ENCODE measurements around the gene PGR. TPM values are rescaled to one million over a fixed set of nuclear protein-coding genes. Genes with fewer than 3 reads are reported as not detected.

Gene PGR
- total RNA-seq, 1 experiment from 2014 or later, result not detected

GRCh38 chr11:100991541-100991940 lies 138.1 kb downstream of the PGR start:
- BruUV-seq (replicated peaks), result no TSS peak
- Histone ChIP-seq H3K27me3 (ENCODE audit: control insufficient read depth, insufficient read depth, low read length) (no peaks in the 10 kb centered on the region), H3K9me3 (ENCODE audit: control insufficient read depth, insufficient read depth, low read depth, low read length) (no peaks in the 10 kb centered on the region), H3K4me1 (ENCODE audit: control insufficient read depth, insufficient read depth, low read length) (no peaks in the 10 kb centered on the region), H3K36me3 (ENCODE audit: control insufficient read depth, insufficient read depth, low read length) (no peaks in the 10 kb centered on the region), H3K4me3 (ENCODE audit: low read depth in 2 of 2, low read length in 2 of 2) (no peak overlapping the region), H3K27ac (ENCODE audit: low read length) (no peak overlapping the region)
- TF ChIP-seq REST (IDR thresholded peaks at IDR 0.05; ENCODE audit: insufficient read depth in 1 of 2, low read depth in 2 of 2, low read length in 1 of 2), result no peak
- TF ChIP-seq TCF7L2 (IDR thresholded peaks at IDR 0.05; ENCODE audit: low read depth, low read length), result no peak
- no peak for TF ChIP-seq POLR2AphosphoS5 (IDR thresholded peaks at IDR 0.05; ENCODE audit: low read depth, low read length)
- TF ChIP-seq SIN3A (IDR thresholded peaks at IDR 0.05; ENCODE audit: borderline replicate concordance, insufficient read depth, low read depth, low read length), result no peak
- TF ChIP-seq CTCF (IDR thresholded peaks at IDR 0.05), result no peak
- intact Hi-C loops (cut with micrococcal nuclease; ENCODE audit: unreplicated experiment), result no loop called here
- DNase-seq (ENCODE audit: low read depth, low spot score) (no peak), ATAC-seq (no peak)
- POLR2A ChIA-PET, result no interaction called here
- in situ Hi-C loops (cut with HindIII; ENCODE audit: low pct_unique_long_range_greater_than_20kb, low sequenced_read_pairs), result no loop called here
- CTCF ChIA-PET, result no interaction called here

- Histone ChIP-seq H3K36me3 (ENCODE audit: control insufficient read depth, insufficient read depth, low read length) (no peaks in the 10 kb centered on the region), H3K27me3 (ENCODE audit: control insufficient read depth, insufficient read depth, low read length) (no peaks in the 10 kb centered on the region), H3K9me3 (ENCODE audit: control insufficient read depth, insufficient read depth, low read depth, low read length) (no peaks in the 10 kb centered on the region), H3K4me1 (ENCODE audit: control insufficient read depth, insufficient read depth, low read length) (no peaks in the 10 kb centered on the region), H3K27ac (ENCODE audit: low read length) (no peak overlapping the region), H3K4me3 (ENCODE audit: low read depth in 2 of 2, low read length in 2 of 2) (no peak overlapping the region)
- DNase-seq (ENCODE audit: low read depth, low spot score), result no peak
- intact Hi-C loops (cut with micrococcal nuclease; ENCODE audit: unreplicated experiment), result no loop called here
- in situ Hi-C loops (cut with HindIII; ENCODE audit: low pct_unique_long_range_greater_than_20kb, low sequenced_read_pairs), result no loop called here
- no TSS peak for BruUV-seq (replicated peaks)
- ChIA-PET POLR2A (no interaction called here), CTCF (no interaction called here)
- no peak for ATAC-seq
- no peak for TF ChIP-seq CTCF (IDR thresholded peaks at IDR 0.05)
Observed at GRCh38 chr11:100990931-100991330, 138.7 kb downstream of the PGR start.

GRCh38 chr11:100984668-100985067 lies 144.9 kb downstream of the PGR start:
- POLR2A ChIA-PET, result no interaction called here
- in situ Hi-C loops (cut with HindIII; ENCODE audit: low pct_unique_long_range_greater_than_20kb, low sequenced_read_pairs) (no loop called here), intact Hi-C loops (cut with micrococcal nuclease; ENCODE audit: unreplicated experiment) (no loop called here)
- no peak overlapping the region for H3K27ac ChIP-seq (ENCODE audit: low read length)
- CTCF ChIA-PET, result no interaction called here
- H3K27me3 ChIP-seq (ENCODE audit: control insufficient read depth, insufficient read depth, low read length), result no peaks in the 10 kb centered on the region
- H3K4me3 ChIP-seq (ENCODE audit: low read depth in 2 of 2, low read length in 2 of 2), result no peak overlapping the region
- DNase-seq (ENCODE audit: low read depth, low spot score) (no peak), ATAC-seq (no peak)
- H3K4me1 ChIP-seq (ENCODE audit: control insufficient read depth, insufficient read depth, low read length), result no peaks in the 10 kb centered on the region
- no peak for TF ChIP-seq CTCF (IDR thresholded peaks at IDR 0.05)
- TF ChIP-seq REST (IDR thresholded peaks at IDR 0.05; ENCODE audit: insufficient read depth in 1 of 2, low read depth in 2 of 2, low read length in 1 of 2), result no peak
- TF ChIP-seq SIN3A (IDR thresholded peaks at IDR 0.05; ENCODE audit: borderline replicate concordance, insufficient read depth, low read depth, low read length), result no peak
- no peak for TF ChIP-seq TCF7L2 (IDR thresholded peaks at IDR 0.05; ENCODE audit: low read depth, low read length)
- no peak for TF ChIP-seq POLR2AphosphoS5 (IDR thresholded peaks at IDR 0.05; ENCODE audit: low read depth, low read length)
- no TSS peak for BruUV-seq (replicated peaks)
- H3K9me3 ChIP-seq (ENCODE audit: control insufficient read depth, insufficient read depth, low read depth, low read length), result no peaks in the 10 kb centered on the region
- H3K36me3 ChIP-seq (ENCODE audit: control insufficient read depth, insufficient read depth, low read length), result no peaks in the 10 kb centered on the region

All from Panc1 (cell line).